ENCODE data around the gene NUAK1.

Gene NUAK1

GRCh38 chr12:106062693-106063092 is 76.1 kb downstream of the NUAK1 start:
- no peak for DNase-seq

DNA sequence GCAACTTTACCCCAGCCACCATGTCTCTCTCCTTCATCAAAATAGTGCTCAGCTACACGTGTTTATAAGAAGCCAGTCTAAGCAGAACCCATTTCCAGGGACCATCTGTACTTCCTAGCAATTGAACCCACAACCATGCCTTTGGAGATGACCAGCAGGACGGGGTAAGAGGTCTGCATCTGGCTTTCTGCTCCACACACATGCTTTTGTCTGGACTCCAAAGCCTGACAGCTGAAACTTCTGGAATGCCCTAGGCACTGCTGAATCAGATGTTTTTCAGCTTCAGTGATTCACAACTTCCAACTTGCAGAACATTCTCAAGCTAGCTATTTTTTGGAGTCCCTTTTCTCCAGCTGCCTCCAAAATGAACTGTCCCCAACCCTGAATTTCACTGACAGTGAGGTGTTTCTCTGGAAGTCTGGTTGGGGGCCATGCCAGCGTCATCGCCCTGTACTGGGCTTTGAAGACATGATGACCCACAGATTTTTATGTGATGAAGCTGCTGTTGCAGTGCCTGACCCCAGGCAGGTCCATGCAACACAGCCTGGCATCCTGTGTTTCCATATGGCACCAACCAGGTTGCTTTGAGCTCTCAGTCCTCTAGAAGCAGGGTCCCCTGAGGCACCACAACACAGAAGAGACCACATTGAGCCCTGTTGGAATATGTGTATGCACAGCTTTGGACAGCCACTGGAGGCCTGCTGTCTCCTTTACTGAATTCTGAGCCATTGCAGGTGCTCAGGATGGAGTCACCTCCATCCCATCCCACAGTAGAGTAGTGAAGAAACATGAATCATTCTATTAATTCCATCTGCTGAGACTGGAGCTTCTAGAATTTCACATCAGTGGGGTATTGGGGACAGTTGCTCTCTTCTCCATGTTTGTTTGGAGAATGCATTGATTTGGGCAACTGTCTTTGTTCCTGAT is 80.2 kb downstream of the NUAK1 start:
- no peak for DNase-seq

- DNase-seq = no peak
These were observed 84.7 kb downstream of the NUAK1 start for GRCh38 chr12:106054049-106054448.

GRCh38 chr12:106051853-106052531 is 86.8 kb downstream of the NUAK1 start:
- no peak for DNase-seq

- no peak for DNase-seq
These were observed 89.2 kb downstream of the NUAK1 start for GRCh38 chr12:106049546-106049945.

DNA sequence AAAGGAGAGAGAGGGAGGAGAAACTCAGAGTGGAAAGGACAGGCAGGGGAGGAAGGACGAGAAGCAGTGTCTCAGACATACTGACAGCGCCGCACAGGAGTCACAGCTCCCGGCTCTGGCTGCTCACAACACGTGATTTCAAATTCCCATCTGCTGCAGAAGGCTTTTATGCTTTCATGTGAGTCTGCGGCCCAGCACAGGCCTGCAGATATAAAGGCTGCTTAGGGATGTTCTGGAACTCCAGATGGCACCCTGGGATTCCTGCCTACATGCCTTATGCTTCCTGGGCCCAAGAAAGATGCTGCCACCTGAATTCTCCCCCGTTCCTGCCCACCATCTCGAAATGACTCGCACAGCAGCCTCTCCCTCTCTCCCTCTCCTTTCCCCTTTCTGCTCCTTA is 89.6 kb downstream of the NUAK1 start:
- DNase-seq = peak in 10 of 14 donors; percentile 18 to 89 (median 29)

- DNase-seq = peak in 1 of 14 donors; percentile 49
These were observed 90.1 kb downstream of the NUAK1 start for GRCh38 chr12:106048676-106049075.

GRCh38 chr12:106048016-106048415 is 90.7 kb downstream of the NUAK1 start:
- no peak for DNase-seq

DNA sequence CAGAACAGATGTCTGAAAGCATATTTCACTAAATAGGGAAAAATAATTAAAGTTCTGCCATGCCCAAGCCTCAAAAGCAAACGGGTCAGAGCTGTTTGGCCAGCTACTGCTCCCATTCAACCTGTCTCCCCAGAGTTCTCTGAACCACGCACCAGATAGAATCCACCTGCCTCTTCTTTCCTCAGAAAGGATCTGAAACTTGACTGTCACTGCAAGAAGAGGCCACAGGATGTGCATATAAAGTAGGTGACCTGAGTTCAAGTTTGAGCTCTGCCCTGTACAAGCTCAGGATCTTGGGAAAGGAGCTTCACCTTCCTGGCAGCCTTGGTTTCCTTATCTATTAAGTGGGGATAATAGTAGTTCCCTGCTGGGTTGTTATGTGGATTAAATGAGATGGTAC is 91.8 kb downstream of the NUAK1 start:
- no peak for DNase-seq

GRCh38 chr12:106046301-106046846 is 92.4 kb downstream of the NUAK1 start:
- DNase-seq = no peak

DNA sequence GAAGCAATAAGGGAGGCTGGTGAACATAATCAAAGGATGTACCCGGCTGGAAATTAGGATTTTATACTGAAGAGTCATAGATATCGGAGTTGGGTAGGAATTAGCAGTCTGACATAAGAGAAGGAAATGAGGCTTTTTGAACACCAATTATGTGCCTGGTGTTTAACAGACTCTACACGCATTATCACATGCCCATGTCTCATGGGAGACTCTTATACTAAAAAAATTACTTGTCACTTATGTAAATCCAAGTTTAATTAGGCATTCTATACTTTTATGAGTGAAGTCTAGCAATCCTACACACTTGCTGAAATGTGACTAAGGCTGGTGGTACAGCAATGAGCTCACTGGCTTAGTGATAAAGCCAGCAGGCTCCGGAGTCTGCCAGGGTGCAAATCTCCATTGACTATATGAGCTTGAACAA is 93.5 kb downstream of the NUAK1 start:
- no peak for DNase-seq

DNA sequence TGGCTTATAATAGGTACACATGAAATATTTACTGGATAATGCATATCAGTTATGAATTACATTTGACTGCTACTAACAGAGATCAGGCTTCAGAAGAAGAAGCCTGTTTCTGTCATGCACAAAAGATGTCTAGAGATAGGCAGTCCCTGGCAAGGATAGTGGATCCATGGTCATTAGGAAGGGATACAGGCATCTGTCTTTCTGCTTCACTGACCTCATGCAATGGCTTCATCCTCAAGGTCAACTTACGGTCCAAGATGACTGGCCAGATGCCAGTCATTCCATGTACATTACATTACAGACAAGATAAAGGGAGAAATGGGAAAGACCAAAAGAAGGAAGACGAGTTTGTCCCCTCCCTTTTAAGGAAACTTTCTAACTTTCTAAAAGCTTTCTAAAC is 94.0 kb downstream of the NUAK1 start:
- no peak for DNase-seq

GRCh38 chr12:106042037-106042436 is 96.7 kb downstream of the NUAK1 start:
- no peak for DNase-seq

DNA sequence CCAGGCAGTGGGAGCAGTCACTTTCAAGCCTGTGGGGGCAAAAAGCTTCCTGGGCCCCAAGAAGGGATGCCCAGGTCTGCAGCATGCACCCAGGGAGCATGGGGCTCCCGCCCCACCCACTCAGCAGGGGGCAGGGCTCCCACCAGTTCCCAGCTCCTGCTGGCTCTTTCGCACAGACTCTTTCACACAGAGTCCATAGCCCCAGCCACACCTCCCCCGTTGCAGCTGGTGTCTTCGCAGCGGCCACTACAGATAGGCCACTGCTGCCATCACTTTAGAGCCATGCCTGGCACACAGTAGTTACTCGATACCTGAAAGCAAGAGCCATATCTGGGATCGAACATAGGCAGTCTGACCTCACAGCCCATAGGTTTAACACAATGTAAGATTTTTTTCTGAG is 98.2 kb downstream of the NUAK1 start:
- DNase-seq = no peak

DNA sequence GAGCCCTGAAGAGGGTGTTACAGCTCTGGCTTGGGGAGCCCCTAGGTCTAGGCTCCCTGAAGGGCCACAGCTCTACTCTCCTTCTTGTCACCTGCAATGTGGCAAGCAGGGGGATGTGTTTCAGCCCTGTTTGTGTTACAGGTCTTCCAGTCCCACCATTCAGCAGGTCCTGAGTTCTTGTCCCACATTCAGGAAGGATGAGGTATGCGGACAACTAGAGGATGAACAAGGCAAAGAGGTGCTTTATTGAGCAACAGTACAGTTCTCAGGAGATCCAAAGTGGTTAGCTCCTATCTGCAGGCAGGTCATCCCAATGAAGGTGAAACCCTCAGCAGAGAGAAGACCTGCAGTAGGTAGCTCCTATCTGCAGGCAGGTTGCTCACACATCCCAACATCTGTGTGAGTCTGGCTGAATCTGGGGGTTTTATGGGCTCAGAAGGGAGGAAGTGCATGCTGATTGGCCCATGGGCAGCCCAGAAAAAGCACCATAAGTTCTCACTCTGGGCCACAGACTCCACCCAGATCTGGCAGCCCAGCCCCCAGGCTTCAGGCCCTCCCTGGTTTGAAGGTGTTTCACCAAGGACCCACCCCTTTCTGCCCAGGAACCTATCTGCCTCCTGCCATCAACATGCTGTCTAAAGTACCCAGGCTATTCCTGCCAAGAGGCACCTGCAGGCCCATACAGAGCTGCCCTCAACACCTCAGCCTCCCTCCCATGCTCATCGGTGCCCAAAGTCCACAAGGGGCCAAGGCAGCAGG is 98.9 kb downstream of the NUAK1 start:
- no peak for DNase-seq

- DNase-seq = no peak
These were observed 99.5 kb downstream of the NUAK1 start for GRCh38 chr12:106039242-106039641.

GRCh38 chr12:106037524-106038298 is 101.0 kb downstream of the NUAK1 start:
- DNase-seq = no peak

DNA sequence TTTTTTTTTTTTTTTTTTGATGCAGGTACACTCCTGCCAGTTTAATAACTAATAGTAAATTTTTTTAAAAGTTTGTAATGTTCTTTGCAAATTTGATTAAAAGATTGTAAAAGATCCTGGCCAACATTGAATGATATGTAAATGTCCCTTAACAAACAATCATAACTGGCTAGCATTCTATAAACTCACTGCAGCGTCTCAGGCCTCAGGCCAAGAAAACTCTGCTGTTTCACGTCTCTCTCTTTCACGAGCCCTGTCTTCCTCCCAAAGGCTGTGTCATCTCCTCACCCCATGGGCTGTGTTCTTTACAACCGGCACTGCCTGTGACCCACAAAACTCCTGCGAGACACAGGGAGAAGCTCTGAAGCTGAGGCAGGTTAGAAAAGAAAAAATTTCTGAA is 103.3 kb downstream of the NUAK1 start:
- DNase-seq = no peak

GRCh38 chr12:106034316-106034715 is 104.4 kb downstream of the NUAK1 start:
- DNase-seq = no peak

- no peak for DNase-seq
These were observed 105.5 kb downstream of the NUAK1 start for GRCh38 chr12:106033161-106033675.

GRCh38 chr12:106032623-106032925 is 106.2 kb downstream of the NUAK1 start:
- no peak for DNase-seq

All from C1 segment of cervical spinal cord (tissue), 14 donors.